Thyroid gland (tissue), 4 donors: Measurements from ENCODE around the gene HOXC9. TPM values are rescaled to one million over a fixed set of nuclear protein-coding genes. Genes with fewer than 3 reads are reported as not detected.

Experiments used
- DNase-seq, 2 donors: peaks; one replicate each; pipeline ENCODE4 v3.0.0-alpha.2; 2019
- H3K27ac ChIP-seq, 3 donors: fragments of 200-600 bp; sonication (generic); 1 replicate in 2 of 3; 2 replicates in 1 of 3; pipeline ENCODE4 v1.5.1; 2016 to 2019; ENCODE audit warnings: mild to moderate bottlenecking in 1 of 3, moderate library complexity in 1 of 3
- H3K27me3 ChIP-seq: fragments of 200-600 bp; sonication (generic); one replicate; pipeline ENCODE4 v1.5.1; 2019
- H3K36me3 ChIP-seq, 2 donors: fragments of 200-600 bp; sonication (generic); one replicate each; pipeline ENCODE4 v1.5.1; 2016 to 2019
- H3K4me1 ChIP-seq, 2 donors: fragments of 200-600 bp; sonication (generic); one replicate each; pipeline ENCODE4 v1.5.1; 2017 to 2019
- H3K4me3 ChIP-seq, 3 donors: fragments of 200-600 bp; sonication (generic); replicated peaks in 1 of 3; 1 replicate in 2 of 3; 2 replicates in 1 of 3; pipeline ENCODE4 v1.5.1; 2016; ENCODE audit warnings: mild to moderate bottlenecking in 1 of 3
- H3K9me3 ChIP-seq: fragments of 200-600 bp; sonication (generic); one replicate; pipeline ENCODE4 v1.5.1; 2017
- CTCF ChIP-seq, 6 experiments: fragments of 200-600 bp in 3 of 6; fragments of 450-650 bp in 3 of 6; sonication (generic) in 3 of 6; IDR thresholded peaks; one replicate each; pipeline ENCODE4 v1.5.1; 2016 to 2019; ENCODE audit warnings: antibody characterized with exemption in 6 of 6, mild to moderate bottlenecking in 2 of 6, inconsistent platforms in 1 of 6, moderate library complexity in 1 of 6
- POLR2A ChIP-seq, 2 donors: fragments of 450-650 bp; IDR thresholded peaks; one replicate each; pipeline ENCODE4 v1.6.1; 2017; ENCODE audit warnings: antibody characterized with exemption in 2 of 2, mild to moderate bottlenecking in 2 of 2, moderate library complexity in 1 of 2
- WGBS, 2 donors: methylation state at CpG; one replicate each; pipeline ENCODE4 v1.1.5; 2017; 5-methylcytosine and 5-hydroxymethylcytosine counted together
- intact Hi-C: fragments of 100-400 bp; cut with DNase I; formaldehyde crosslinking; loops from one replicate; pipeline ENCODE4 v1.15.1; 2023
- total RNA-seq, 4 donors: library from RNA; depleted of rRNA; stranded (reverse); fragments of >200 nt; gene quantifications; one replicate each; pipeline ENCODE4 v1.2.3, GENCODE V29; 2016

The HOXC9 gene
- total RNA-seq, 4 donors from 2014 or later = 0.22 to 0.27 TPM; not detected in 2

DNA sequence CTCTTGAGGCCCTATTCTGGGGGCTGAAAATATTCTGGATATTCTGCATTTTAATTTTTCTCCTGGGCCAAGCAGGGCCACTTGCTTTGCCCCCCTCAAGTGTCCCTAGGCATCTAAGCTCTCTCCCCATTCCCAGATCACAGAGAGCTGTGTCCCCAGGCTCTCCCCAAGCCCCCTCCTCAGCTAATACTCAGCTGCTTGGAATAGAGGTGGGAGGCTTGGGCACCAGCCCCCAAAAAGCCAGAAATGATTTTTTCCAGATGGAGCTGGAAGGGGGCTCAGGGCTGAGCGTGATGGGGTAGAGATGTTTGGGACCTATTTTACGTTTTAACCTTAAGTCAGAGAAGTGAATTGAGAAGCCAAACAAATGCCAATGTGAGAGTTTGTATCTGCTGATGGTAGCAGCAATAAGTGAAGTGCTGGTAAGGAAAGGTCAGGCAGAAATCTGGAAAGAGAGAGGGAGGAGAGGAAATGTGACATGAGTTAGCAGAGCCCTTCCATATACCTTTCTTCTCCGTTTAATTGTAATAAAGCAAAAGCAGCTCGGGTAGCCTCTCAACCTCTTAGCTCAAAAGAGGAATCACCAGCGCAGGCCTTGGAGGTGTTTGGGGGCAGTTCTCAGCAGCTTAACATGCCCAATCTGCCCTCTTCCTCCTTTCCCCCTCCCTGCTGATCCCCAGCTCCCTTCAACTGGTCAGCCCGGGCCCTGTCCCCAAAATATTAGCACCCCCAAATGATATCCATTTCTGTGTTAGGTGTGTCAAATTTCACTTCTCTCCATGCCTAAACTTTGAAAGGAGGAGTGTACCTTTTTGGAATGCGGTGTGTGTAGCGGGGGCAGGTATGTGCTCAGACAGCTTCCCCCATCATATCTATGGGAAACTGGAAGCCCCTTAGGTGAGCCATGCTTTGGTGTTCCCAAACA, 23.3 kb downstream of the HOXC9 start:
- H3K4me1 ChIP-seq = peaks cover 0 to 17% of the 10 kb centered on the region in 2 donors
- H3K9me3 ChIP-seq = no peaks in the 10 kb centered on the region
- no peak for DNase-seq
- no peaks in the 10 kb centered on the region for H3K36me3 ChIP-seq
- no peak overlapping the region for H3K27ac ChIP-seq
- intact Hi-C loops = no loop called here
- peaks cover 73% of the 10 kb centered on the region for H3K27me3 ChIP-seq
- 18 to 33% methylated on average over 8 of the region's 8 CpGs for WGBS, 2 donors
- no peak for TF ChIP-seq POLR2A (IDR thresholded peaks at IDR 0.05)
- TF ChIP-seq CTCF (IDR thresholded peaks at IDR 0.05) = no peak
- no peak overlapping the region for H3K4me3 ChIP-seq

DNA sequence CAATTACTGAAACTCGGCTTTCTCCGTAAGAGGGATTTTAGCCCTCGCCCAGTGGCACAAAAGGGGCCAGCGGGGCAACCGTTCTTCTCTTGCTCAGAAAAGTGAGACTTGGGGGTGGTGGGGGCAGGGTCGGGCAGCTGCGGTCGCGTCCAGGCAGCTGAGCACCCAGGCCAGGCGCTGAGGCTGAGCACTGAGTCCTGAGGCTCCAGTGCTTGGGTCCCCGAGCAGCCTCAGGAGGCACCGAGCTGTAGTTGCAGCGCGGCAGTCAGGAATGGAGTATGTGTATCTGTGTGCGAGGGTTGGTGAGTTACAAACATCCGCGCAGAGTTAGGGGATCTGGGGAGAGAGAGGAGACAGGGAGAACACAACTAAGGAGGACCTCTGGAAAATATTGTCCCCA, 24.2 kb downstream of the HOXC9 start:
- DNase-seq = no peak
- intact Hi-C loops = no loop called here
- Histone ChIP-seq H3K27me3 (peaks cover 75% of the 10 kb centered on the region), H3K27ac (no peak overlapping the region), H3K36me3 (no peaks in the 10 kb centered on the region), H3K4me3 (no peak overlapping the region), H3K9me3 (no peaks in the 10 kb centered on the region), H3K4me1 (peaks cover 0 to 15% of the 10 kb centered on the region in 2 donors)
- 17 to 20% methylated on average over 17 of the region's 17 CpGs for WGBS, 2 donors
- no peak for TF ChIP-seq POLR2A (IDR thresholded peaks at IDR 0.05)
- TF ChIP-seq CTCF (IDR thresholded peaks at IDR 0.05) = no peak

- Histone ChIP-seq H3K27ac (no peak overlapping the region), H3K9me3 (no peaks in the 10 kb centered on the region), H3K4me3 (no peak overlapping the region), H3K27me3 (peaks cover 80% of the 10 kb centered on the region), H3K36me3 (no peaks in the 10 kb centered on the region), H3K4me1 (peaks cover 0 to 10% of the 10 kb centered on the region in 2 donors)
- 19 to 39% methylated on average over 5 of the region's 5 CpGs for WGBS, 2 donors
- intact Hi-C loops = no loop called here
- DNase-seq = no peak
- TF ChIP-seq POLR2A (IDR thresholded peaks at IDR 0.05) = no peak
- no peak for TF ChIP-seq CTCF (IDR thresholded peaks at IDR 0.05)
Observed at GRCh38 chr12:54024581-54025305, 24.8 kb downstream of the HOXC9 start.

DNA sequence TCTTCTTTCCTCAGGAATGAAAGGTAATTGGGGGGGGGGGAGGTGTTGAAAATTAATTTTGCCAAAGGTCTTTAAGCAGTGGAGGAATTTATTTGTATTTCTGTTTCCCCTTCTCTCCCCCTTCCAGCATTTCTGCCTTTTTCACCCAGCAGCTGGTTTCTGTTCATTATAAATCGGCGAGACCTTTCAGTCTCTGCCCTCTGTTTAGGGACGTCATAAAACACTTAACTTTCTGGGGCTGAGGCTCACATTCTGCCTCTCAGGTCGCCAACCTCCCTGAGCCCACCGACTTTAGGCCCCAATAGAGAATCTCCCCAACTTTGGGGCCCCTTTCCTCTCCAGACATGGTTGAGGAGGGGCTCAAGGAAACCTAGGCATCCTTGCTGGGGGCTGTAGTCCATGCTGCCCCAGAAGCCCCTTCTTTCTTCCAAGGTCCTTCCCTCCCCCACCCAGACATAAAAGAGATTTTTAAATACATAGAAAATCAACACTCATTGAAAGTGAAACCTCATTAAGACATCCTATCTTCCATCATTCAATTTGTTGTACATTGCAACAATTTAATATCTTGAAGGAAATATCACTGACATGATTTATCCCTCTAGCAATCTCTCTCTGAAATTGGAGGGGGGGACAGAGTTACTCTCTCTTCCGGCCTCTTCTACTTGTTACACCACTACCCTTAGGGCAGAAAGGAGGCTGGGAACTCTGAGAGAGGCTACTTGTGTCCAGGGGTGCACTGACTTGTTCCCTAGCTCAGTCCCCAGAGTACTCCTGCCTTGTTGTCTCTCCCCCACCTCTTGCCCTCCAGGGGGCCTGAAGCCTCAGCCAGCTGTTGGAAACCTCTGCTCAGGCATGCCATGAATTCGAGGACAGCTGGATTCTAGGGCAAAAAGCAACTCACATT, 25.8 kb downstream of the HOXC9 start:
- H3K27ac ChIP-seq = no peak overlapping the region
- no peak for DNase-seq
- TF ChIP-seq CTCF (IDR thresholded peaks at IDR 0.05) = no peak
- TF ChIP-seq POLR2A (IDR thresholded peaks at IDR 0.05) = no peak
- H3K36me3 ChIP-seq = no peaks in the 10 kb centered on the region
- H3K4me1 ChIP-seq = peaks cover 0 to 6% of the 10 kb centered on the region in 2 donors
- WGBS, 2 donors = 10 to 25% methylated on average over 7 of the region's 7 CpGs
- no peak overlapping the region for H3K4me3 ChIP-seq
- H3K27me3 ChIP-seq = peaks cover 76% of the 10 kb centered on the region
- intact Hi-C loops = no loop called here
- no peaks in the 10 kb centered on the region for H3K9me3 ChIP-seq
